Measurements from ENCODE around the gene ZMYM2. TPM values are rescaled to one million over a fixed set of nuclear protein-coding genes. Genes with fewer than 3 reads are reported as not detected.
"Not testable (repeated sequence)": the region's sequence is repeated elsewhere in the genome, so short reads cannot be mapped to it uniquely, and the experiment has no call there.

Gene ZMYM2
- total and polyA plus RNA-seq, 7 donors: 6.7 to 42.8 (median 25.4) TPM

DNA sequence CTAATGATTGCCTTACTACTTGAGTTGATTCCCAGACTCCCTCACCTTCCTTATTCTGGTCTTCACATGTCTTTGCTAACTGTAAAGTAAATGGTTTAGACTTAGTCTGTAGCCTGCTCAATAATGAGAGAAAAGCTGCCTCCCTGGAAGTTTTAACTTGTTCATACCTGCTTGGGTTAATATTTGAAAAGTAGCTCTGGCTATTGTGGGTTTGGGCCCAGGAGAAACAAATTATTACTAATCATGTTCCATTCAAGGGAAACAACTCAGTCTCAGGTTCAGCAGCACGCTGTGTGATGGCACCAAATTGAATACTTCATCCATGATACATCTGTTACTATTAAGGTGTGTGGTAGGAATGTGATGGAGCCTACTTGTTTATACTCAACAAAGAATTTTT lies 75.0 kb downstream of the ZMYM2 start:
- H3K4me3 ChIP-seq: no peak overlapping the region
- H3K27ac ChIP-seq: no peak overlapping the region
- 91 to 97% (median 95%) methylated on average over 1 of the region's 1 CpG for WGBS, 3 donors
- no peaks in the 10 kb centered on the region for H3K27me3 ChIP-seq (ENCODE audit: insufficient read depth in 3 of 3, low read length in 2 of 3)
- H3K4me1 ChIP-seq: no peaks in the 10 kb centered on the region
- H3K36me3 ChIP-seq (ENCODE audit: insufficient read depth in 1 of 2, low read depth in 1 of 2): peaks cover 0 to 72% of the 10 kb centered on the region in 2 donors
- no peak for ATAC-seq
- no peak for DNase-seq
- H3K9me3 ChIP-seq: no peaks in the 10 kb centered on the region
- intact Hi-C loops (cut with DNase I): no loop called here
- TF ChIP-seq, protein P1, sequence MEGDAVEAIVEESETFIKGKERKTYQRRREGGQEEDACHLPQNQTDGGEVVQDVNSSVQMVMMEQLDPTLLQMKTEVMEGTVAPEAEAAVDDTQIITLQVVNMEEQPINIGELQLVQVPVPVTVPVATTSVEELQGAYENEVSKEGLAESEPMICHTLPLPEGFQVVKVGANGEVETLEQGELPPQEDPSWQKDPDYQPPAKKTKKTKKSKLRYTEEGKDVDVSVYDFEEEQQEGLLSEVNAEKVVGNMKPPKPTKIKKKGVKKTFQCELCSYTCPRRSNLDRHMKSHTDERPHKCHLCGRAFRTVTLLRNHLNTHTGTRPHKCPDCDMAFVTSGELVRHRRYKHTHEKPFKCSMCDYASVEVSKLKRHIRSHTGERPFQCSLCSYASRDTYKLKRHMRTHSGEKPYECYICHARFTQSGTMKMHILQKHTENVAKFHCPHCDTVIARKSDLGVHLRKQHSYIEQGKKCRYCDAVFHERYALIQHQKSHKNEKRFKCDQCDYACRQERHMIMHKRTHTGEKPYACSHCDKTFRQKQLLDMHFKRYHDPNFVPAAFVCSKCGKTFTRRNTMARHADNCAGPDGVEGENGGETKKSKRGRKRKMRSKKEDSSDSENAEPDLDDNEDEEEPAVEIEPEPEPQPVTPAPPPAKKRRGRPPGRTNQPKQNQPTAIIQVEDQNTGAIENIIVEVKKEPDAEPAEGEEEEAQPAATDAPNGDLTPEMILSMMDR (IDR thresholded peaks at IDR 0.05): no peak

DNA sequence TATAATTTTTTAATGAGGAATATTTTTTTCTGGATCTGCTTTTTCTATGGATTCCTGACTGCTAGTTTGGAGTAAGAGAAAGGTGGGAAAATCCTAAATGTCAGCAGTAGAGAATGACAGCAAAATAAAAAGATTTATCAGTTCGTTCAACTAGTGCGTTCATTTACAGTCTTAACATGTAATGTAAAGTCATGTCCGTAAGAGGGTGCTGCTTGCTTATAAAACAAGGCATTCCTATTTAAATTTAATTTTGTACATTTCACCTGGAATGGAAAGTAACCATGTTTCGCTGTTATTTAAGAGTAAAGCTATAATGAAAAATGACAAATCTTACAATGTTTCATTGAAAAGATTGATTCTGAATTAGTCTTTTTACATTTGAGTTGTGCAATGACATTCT lies 76.6 kb downstream of the ZMYM2 start:
- no peaks in the 10 kb centered on the region for H3K4me1 ChIP-seq
- ATAC-seq (no peak), DNase-seq (no peak)
- H3K9me3 ChIP-seq: no peaks in the 10 kb centered on the region
- H3K4me3 ChIP-seq: no peak overlapping the region
- no peaks in the 10 kb centered on the region for H3K27me3 ChIP-seq (ENCODE audit: insufficient read depth in 3 of 3, low read length in 2 of 3)
- H3K36me3 ChIP-seq (ENCODE audit: insufficient read depth in 1 of 2, low read depth in 1 of 2): peaks cover 0 to 73% of the 10 kb centered on the region in 2 donors
- TF ChIP-seq, protein P1 (IDR thresholded peaks at IDR 0.05): no peak
- no peak overlapping the region for H3K27ac ChIP-seq
- WGBS, 3 donors: 85 to 89% (median 85%) methylated on average over 4 of the region's 4 CpGs
- intact Hi-C loops (cut with DNase I): no loop called here

DNA sequence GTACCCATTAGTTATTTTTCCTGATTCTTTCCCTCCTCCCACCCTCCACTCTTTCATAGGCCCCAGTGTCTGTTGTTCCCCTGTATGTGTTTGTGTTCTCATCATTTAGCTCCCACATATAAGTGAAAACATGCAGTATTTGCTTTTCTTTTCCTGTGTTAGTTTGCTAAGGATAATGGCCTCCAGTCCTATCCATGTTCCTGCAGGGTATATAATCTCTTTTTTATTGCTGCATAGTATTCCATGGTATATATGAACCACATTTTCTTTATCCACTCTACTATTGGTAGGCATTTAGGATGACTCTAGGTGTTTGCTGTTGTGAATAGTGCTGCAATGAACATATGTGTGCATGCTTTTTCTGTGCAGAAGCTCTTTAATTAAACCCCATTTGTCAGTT lies 79.4 kb downstream of the ZMYM2 start:
- Histone ChIP-seq H3K9me3 (no peaks in the 10 kb centered on the region), H3K27ac (no peak overlapping the region), H3K4me1 (no peaks in the 10 kb centered on the region), H3K4me3 (no peak overlapping the region), H3K27me3 (ENCODE audit: insufficient read depth in 3 of 3, low read length in 2 of 3) (no peaks in the 10 kb centered on the region), H3K36me3 (ENCODE audit: insufficient read depth in 1 of 2, low read depth in 1 of 2) (peaks cover 0 to 55% of the 10 kb centered on the region in 2 donors)
- ATAC-seq: no peak
- TF ChIP-seq, protein P1 (IDR thresholded peaks at IDR 0.05): no peak
- intact Hi-C loops (cut with DNase I): no loop called here
- DNase-seq: no peak

DNA sequence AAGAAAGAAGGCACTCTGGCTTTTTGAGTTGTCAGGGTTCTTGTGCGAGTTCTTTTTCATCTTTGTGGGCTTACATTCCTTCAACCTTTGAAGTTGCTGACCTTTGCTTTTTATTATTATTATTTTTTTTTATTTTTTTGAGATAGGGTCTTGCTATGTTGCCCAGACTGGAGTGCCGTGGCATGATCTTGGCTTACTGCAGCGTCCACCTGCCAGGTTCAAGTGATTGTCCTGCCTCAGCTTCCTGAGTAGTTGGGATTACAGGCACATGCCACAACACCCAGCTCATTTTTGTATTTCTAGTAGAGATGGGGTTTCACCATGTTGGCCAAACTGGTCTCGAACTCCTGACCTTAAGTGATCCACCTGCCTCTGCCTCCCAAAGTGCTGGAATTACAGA lies 84.1 kb downstream of the ZMYM2 start:
- intact Hi-C loops (cut with DNase I); DNase-seq; H3K4me3 ChIP-seq; H3K27me3 ChIP-seq (ENCODE audit: insufficient read depth in 3 of 3, low read length in 2 of 3); H3K9me3 ChIP-seq; ATAC-seq; H3K27ac ChIP-seq; H3K4me1 ChIP-seq: not testable (repeated sequence)
- peaks cover 0 to 28% of the 10 kb centered on the region in 2 donors for H3K36me3 ChIP-seq (ENCODE audit: insufficient read depth in 1 of 2, low read depth in 1 of 2)
- 58 to 72% (median 59%) methylated on average over 4 of the region's 4 CpGs for WGBS, 3 donors

DNA sequence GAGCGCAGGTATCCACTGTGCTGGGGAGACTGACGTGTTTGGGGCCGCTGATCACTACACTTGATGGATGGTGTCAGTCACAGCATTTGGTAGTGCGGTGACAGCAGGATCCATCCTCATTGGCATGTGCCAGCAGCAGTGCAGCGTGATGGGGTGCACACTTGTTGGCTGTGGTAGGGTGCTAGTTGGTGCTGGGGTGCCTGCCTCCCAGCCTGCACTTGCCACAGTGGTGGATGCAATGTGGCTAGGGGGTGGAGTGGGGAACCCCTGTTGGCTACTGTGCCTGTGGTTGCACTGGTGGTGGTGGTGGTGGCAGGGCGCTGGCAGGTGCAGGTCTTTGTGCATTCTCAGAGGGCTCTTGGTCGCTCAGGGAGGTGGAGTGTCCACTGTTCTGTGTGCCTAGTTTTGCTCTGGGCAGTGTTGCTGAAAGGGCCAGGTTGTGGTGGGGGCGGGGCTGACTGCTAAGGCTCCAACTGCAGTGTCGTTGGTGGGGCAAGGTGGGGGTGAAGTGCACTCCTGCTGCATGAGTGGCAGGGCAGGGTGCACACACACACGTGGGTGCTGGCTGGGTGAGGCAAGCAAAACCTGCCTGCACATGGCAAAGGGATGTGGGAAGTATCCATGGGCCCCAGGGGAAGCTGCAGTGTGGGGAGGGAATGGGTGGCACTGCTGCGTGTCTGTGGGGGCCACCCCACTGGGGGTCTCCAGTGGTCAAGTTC lies 84.8 kb downstream of the ZMYM2 start:
- no peaks in the 10 kb centered on the region for H3K27me3 ChIP-seq (ENCODE audit: insufficient read depth in 3 of 3, low read length in 2 of 3)
- WGBS, 3 donors: 89 to 91% (median 89%) methylated on average over 11 of the region's 11 CpGs
- H3K36me3 ChIP-seq (ENCODE audit: insufficient read depth in 1 of 2, low read depth in 1 of 2): peaks cover 0 to 25% of the 10 kb centered on the region in 2 donors
- H3K9me3 ChIP-seq: no peaks in the 10 kb centered on the region
- intact Hi-C loops (cut with DNase I): no loop called here
- ATAC-seq: peak in 1 of 4 donors; percentile 46
- no peak overlapping the region for H3K27ac ChIP-seq
- no peak for DNase-seq
- TF ChIP-seq, protein P1 (IDR thresholded peaks at IDR 0.05): no peak
- no peaks in the 10 kb centered on the region for H3K4me1 ChIP-seq
- H3K4me3 ChIP-seq: no peak overlapping the region

Measured in psoas muscle (tissue), 8 donors.